AG04450 (cell line): ENCODE measurements around the gene PVALEF. TPM values are rescaled to one million over a fixed set of nuclear protein-coding genes. Genes with fewer than 3 reads are reported as not detected.

Experiments used
- CTCF ChIA-PET: fragments of 300-600, 350-600 bp; formaldehyde crosslinking; extraction: SDS; loops from one replicate; lab custom pipeline; 2022; ENCODE audit warnings: antibody characterized with exemption, inconsistent platforms; lab: Charles Lee
- POLR2A ChIA-PET: fragments of 350-600 bp; formaldehyde crosslinking; extraction: SDS; loops from one replicate; lab custom pipeline; 2021; ENCODE audit warnings: antibody characterized with exemption, inconsistent platforms; lab: Yijun Ruan, JAX
- DNase-seq: peaks from one replicate; pipeline ENCODE4 v3.0.0-alpha.2; 2011; ENCODE audit warnings: low read depth, low spot score
- H3K27ac ChIP-seq: one replicate; pipeline ENCODE4 v1.5.1; 2012; ENCODE audit warnings: low read depth, low read length, control low read depth
- H3K27me3 ChIP-seq: one replicate; pipeline ENCODE4 v1.6.0; 2012; ENCODE audit warnings: low read length; ENCODE audit not compliant: control insufficient read depth, insufficient read depth
- H3K4me3 ChIP-seq: 2 replicates; pipeline ENCODE4 v1.5.1; 2011; ENCODE audit warnings: mild to moderate bottlenecking, low read depth, low read length, control low read depth
- H3K9me3 ChIP-seq: 2 replicates; pipeline ENCODE4 v1.5.1; 2012; ENCODE audit warnings: low read length; ENCODE audit not compliant: control insufficient read depth, insufficient read depth
- polyA plus RNA-seq: library from polyadenylated mRNA; depleted of rRNA; stranded (reverse); fragments of >200 nt; gene quantifications from 2 replicates; pipeline ENCODE4 v1.2.3, GENCODE V29; 2011
- TF ChIP-seq, protein P1 (sequence below): IDR thresholded peaks from 2 replicates; pipeline ENCODE4 v1.5.1; 2011; ENCODE audit warnings: low read depth, low read length, control low read depth, inconsistent platforms

The PVALEF gene
- polyA plus RNA-seq, 1 experiment = not detected

DNA sequence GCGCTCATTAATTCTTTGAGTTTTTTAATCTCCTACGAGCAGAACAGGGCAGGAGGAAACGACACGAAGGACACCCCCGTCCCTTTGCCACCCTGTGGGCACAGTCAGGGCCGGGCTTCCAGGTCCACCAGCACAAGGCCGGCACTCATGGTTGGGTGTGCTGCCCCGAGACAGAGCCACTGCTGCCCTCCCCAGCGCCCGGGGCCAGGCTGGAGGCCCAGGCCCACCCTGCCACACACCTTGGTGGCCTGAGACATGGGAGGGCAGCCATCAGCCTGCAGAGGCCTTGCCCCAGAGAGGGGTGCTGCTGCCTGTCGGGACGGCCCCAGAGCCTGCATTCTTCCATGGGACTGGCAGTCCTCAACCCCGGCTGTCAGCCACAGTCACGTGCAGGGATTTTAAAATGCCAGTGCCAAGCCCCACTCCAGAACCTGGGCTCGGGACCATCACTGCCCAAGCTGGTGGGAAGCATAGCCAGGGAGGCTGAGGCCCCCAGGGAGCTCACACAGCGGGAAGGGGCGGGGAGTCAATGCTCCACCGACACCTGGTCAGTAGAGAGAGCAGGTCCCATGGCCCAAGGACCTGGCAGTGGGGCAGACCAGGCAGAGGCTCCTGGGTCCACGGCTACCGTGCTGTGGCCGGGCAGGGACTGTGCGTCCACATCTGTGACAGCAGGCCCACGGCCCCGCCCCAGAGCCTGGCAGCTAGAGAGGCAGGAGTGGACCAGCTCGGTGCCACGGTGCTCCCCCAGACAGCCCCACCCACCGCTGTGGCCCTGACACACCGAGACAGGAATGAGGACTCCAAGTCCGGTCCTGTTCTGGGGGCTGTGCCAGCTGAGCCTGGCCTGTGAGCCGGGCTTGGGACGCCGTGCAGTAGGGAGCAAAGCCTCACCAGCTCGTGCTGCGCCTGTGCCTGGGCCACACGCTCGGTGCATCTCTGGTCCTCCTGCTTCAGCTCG lies 29.9 kb downstream of the PVALEF start:
- H3K27me3 ChIP-seq = no peaks in the 10 kb centered on the region
- ChIA-PET POLR2A (no interaction called here), CTCF (no interaction called here)
- H3K9me3 ChIP-seq = no peaks in the 10 kb centered on the region; the same call in 1 of the 2 replicates
- no peak for DNase-seq
- H3K4me3 ChIP-seq = no peak overlapping the region
- TF ChIP-seq, protein P1, sequence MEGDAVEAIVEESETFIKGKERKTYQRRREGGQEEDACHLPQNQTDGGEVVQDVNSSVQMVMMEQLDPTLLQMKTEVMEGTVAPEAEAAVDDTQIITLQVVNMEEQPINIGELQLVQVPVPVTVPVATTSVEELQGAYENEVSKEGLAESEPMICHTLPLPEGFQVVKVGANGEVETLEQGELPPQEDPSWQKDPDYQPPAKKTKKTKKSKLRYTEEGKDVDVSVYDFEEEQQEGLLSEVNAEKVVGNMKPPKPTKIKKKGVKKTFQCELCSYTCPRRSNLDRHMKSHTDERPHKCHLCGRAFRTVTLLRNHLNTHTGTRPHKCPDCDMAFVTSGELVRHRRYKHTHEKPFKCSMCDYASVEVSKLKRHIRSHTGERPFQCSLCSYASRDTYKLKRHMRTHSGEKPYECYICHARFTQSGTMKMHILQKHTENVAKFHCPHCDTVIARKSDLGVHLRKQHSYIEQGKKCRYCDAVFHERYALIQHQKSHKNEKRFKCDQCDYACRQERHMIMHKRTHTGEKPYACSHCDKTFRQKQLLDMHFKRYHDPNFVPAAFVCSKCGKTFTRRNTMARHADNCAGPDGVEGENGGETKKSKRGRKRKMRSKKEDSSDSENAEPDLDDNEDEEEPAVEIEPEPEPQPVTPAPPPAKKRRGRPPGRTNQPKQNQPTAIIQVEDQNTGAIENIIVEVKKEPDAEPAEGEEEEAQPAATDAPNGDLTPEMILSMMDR = no peak
- H3K27ac ChIP-seq = no peak overlapping the region

DNA sequence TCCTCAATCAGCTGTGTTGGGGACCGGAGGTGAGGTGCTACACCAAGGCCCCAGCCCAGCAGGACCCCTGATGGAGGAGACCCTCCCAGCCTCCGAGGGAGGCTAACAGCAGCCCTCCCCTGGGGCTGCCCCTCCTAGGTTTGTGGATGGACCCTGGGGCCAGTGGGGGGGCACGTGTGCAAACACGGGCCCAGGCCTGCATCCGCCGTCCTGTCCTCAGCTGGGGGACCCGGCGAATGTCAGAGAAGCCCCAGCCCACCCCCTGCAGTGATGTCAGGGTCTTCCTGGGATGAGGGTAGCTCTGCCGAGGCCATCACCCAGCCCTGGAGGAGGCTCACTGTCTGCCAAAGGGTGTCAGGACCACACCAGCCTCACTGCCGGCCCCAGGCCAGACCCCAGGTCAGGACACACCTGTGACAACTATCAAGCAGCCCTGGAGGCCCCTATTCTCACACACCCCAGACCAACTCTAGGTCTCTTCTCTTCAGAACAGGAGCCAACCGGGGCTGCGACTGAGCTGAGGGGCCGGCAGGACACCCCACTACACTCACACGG lies 30.7 kb downstream of the PVALEF start:
- Histone ChIP-seq H3K4me3 (no peak overlapping the region), H3K27ac (no peak overlapping the region), H3K27me3 (no peaks in the 10 kb centered on the region), H3K9me3 (no peaks in the 10 kb centered on the region; the same call in 1 of the 2 replicates)
- DNase-seq = no peak
- ChIA-PET POLR2A (no interaction called here), CTCF (no interaction called here)
- TF ChIP-seq, protein P1 = no peak

DNA sequence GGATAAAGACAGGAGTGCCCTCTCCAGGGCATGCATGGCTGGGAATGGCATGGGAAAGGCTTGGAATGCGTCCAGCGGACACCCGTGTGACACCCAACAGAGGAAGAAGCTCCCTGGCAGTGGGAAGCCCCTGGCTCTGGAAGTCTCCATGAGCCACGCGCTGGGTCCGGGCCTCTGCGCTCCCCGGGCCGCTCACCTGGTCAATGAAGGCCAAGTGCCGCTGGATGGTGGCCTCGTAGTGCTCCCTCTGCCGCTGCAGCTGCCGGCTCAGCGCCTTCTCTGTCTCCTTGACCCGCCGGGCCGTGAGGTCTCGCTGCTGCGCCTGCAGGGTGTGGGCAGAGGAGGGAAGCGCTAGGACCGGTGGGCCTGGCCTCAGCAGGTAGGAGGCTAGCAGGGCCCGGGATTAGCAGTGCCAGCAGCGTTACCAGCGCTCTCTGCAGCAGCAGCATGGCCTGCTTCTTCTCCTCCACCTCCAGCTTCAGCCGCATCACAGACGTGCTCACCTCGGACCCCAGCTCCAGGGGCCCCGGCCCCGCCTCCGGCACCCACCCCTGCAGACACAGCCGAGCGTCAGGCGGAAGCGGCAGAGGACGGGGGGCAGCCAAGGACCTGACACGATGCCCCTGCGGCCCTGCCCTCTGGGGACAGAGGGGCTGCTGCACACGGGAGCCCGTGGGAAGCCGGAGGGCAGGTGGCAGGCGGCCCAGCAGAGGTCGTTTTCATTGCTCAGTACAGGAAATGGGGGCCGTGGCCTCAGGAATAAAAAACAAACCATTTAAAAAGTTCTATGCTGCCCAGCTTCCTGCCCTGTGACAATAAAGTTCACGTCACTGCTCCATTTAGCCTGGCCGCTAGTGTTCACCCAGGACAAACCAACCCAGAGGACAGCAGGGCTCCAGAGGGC lies 31.4 kb downstream of the PVALEF start:
- Histone ChIP-seq H3K27ac (no peak overlapping the region), H3K27me3 (no peaks in the 10 kb centered on the region), H3K9me3 (no peaks in the 10 kb centered on the region; the same call in 1 of the 2 replicates), H3K4me3 (no peak overlapping the region)
- TF ChIP-seq, protein P1 = no peak
- ChIA-PET CTCF (interaction anchor here (0.5 kb wide), 1 partner anchor 215 kb away, joined by 3 read pairs; no protein-coding TSS in a partner anchor), POLR2A (no interaction called here)
- no peak for DNase-seq

DNA sequence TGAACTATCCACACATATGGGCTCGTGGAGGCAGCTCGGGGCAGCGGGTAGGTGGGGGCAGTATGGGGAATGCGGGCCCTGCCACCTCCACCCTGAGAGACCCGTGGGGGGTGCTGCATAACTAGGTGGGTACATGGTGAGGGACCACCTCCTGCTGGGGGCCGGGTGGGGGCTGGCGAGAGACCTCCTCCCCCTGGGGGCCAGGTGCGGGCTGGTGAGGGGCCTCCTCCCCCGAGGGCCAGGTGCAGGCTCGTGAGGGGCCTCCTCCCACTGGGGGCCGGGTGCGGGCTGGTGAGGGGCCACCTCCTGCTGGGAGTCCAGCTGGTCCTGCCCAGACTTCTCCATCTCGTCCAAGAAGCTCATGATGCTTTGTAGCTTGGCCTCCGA lies 32.1 kb downstream of the PVALEF start:
- ChIA-PET CTCF (interaction anchor here (0.6 kb wide), 1 partner anchor 30 kb away, joined by 3 read pairs; no protein-coding TSS in a partner anchor), POLR2A (no interaction called here)
- Histone ChIP-seq H3K27me3 (no peaks in the 10 kb centered on the region), H3K9me3 (no peaks in the 10 kb centered on the region; the same call in 1 of the 2 replicates), H3K27ac (no peak overlapping the region), H3K4me3 (no peak overlapping the region)
- TF ChIP-seq, protein P1 = no peak
- no peak for DNase-seq
